ENCODE results near the gene PGAP3. TPM values are rescaled to one million over a fixed set of nuclear protein-coding genes. Genes with fewer than 3 reads are reported as not detected.
"Not testable (repeated sequence)": the region's sequence is repeated elsewhere in the genome, so short reads cannot be mapped to it uniquely, and the experiment has no call there.

The PGAP3 gene
- total RNA-seq, 2 experiments from 2014 or later: 10.5 to 13.8 TPM

GRCh38 chr17:39722965-39723848 is 35.4 kb upstream of the PGAP3 start:
- H3K27me3 Mint-ChIP-seq: no peaks in the 10 kb centered on the region
- ATAC-seq (peak; percentile 49), DNase-seq (no peak)
- H3K9me3 Mint-ChIP-seq (ENCODE audit: low read depth): no peaks in the 10 kb centered on the region
- H3K4me3 Mint-ChIP-seq: no peak overlapping the region
- no peak overlapping the region for H3K27ac Mint-ChIP-seq
- no peaks in the 10 kb centered on the region for H3K4me1 Mint-ChIP-seq
- CTCF ChIA-PET: interaction anchor here (2.2 kb wide), 1 partner anchor 101 kb away, joined by 5 read pairs; no protein-coding TSS in a partner anchor
- no peaks in the 10 kb centered on the region for H3K36me3 Mint-ChIP-seq

GRCh38 chr17:39722104-39722503 is 34.2 kb upstream of the PGAP3 start:
- Mint-ChIP-seq H3K27ac (no peak overlapping the region), H3K4me1 (no peaks in the 10 kb centered on the region), H3K27me3 (no peaks in the 10 kb centered on the region), H3K4me3 (no peak overlapping the region), H3K36me3 (no peaks in the 10 kb centered on the region), H3K9me3 (ENCODE audit: low read depth) (no peaks in the 10 kb centered on the region)
- CTCF ChIA-PET: no interaction called here
- no peak for DNase-seq
- no peak for ATAC-seq

- no peaks in the 10 kb centered on the region for H3K9me3 Mint-ChIP-seq (ENCODE audit: low read depth)
- no peaks in the 10 kb centered on the region for H3K36me3 Mint-ChIP-seq
- no peak overlapping the region for H3K27ac Mint-ChIP-seq
- H3K4me3 Mint-ChIP-seq: no peak overlapping the region
- CTCF ChIA-PET: interaction anchor here (1.5 kb wide), 1 partner anchor 10 kb away, joined by 6 read pairs; the partner anchor contains the start of gene MIEN1
- DNase-seq (no peak), ATAC-seq (no peak)
- no peaks in the 10 kb centered on the region for H3K27me3 Mint-ChIP-seq
- H3K4me1 Mint-ChIP-seq: no peaks in the 10 kb centered on the region
Observed at GRCh38 chr17:39719563-39720355, 31.9 kb upstream of the PGAP3 start.

- CTCF ChIA-PET: no interaction called here
Observed at GRCh38 chr17:39717660-39718059, 29.8 kb upstream of the PGAP3 start.

GRCh38 chr17:39716879-39717536 is 29.2 kb upstream of the PGAP3 start:
- CTCF ChIA-PET: interaction anchor here (1.2 to 2.3 kb wide), 3 partner anchors 14 to 94 kb away, joined by 3 to 6 read pairs (median 3); no protein-coding TSS in a partner anchor
- Mint-ChIP-seq H3K4me1 (no peaks in the 10 kb centered on the region), H3K27me3 (no peaks in the 10 kb centered on the region), H3K9me3 (ENCODE audit: low read depth) (no peaks in the 10 kb centered on the region), H3K27ac (no peak overlapping the region), H3K36me3 (no peaks in the 10 kb centered on the region), H3K4me3 (no peak overlapping the region)
- ATAC-seq: no peak
- DNase-seq: no peak

More at GRCh38 chr17:39717660-39718059, 29.8 kb upstream of the PGAP3 start:
- no peak overlapping the region for H3K27ac Mint-ChIP-seq
- H3K4me1 Mint-ChIP-seq: no peaks in the 10 kb centered on the region
- H3K27me3 Mint-ChIP-seq: no peaks in the 10 kb centered on the region
- H3K4me3 Mint-ChIP-seq: no peak overlapping the region
- no peaks in the 10 kb centered on the region for H3K9me3 Mint-ChIP-seq (ENCODE audit: low read depth)
- DNase-seq: no peak
- ATAC-seq: no peak
- H3K36me3 Mint-ChIP-seq: no peaks in the 10 kb centered on the region

GRCh38 chr17:39716073-39716818 is 28.4 kb upstream of the PGAP3 start:
- H3K4me3 Mint-ChIP-seq: no peak overlapping the region
- no peaks in the 10 kb centered on the region for H3K36me3 Mint-ChIP-seq
- CTCF ChIA-PET: interaction anchor here (0.8 to 2.3 kb wide), 4 partner anchors 15 to 95 kb away, joined by 3 to 6 read pairs (median 3); no protein-coding TSS in a partner anchor
- no peaks in the 10 kb centered on the region for H3K4me1 Mint-ChIP-seq
- no peak overlapping the region for H3K27ac Mint-ChIP-seq
- H3K27me3 Mint-ChIP-seq: no peaks in the 10 kb centered on the region
- no peak for DNase-seq
- ATAC-seq: no peak
- H3K9me3 Mint-ChIP-seq (ENCODE audit: low read depth): no peaks in the 10 kb centered on the region

- CTCF ChIA-PET: interaction anchor here (0.8 to 2.3 kb wide), 2 partner anchors 62 to 94 kb away, joined by 3 to 6 read pairs; no protein-coding TSS in a partner anchor
- Mint-ChIP-seq H3K4me1 (no peaks in the 10 kb centered on the region), H3K4me3 (no peak overlapping the region), H3K9me3 (ENCODE audit: low read depth) (no peaks in the 10 kb centered on the region), H3K27me3 (no peaks in the 10 kb centered on the region), H3K36me3 (no peaks in the 10 kb centered on the region), H3K27ac (no peak overlapping the region)
- DNase-seq: no peak
- no peak for ATAC-seq
Observed at GRCh38 chr17:39715375-39716072, 27.7 kb upstream of the PGAP3 start.

- Mint-ChIP-seq H3K27me3 (no peaks in the 10 kb centered on the region), H3K9me3 (ENCODE audit: low read depth) (no peaks in the 10 kb centered on the region), H3K36me3 (no peaks in the 10 kb centered on the region), H3K4me1 (no peaks in the 10 kb centered on the region), H3K4me3 (no peak overlapping the region), H3K27ac (no peak overlapping the region)
- ATAC-seq (no peak), DNase-seq (no peak)
- CTCF ChIA-PET: interaction anchor here (0.9 kb wide), 1 partner anchor 15 kb away, joined by 3 read pairs; no protein-coding TSS in a partner anchor
Observed at GRCh38 chr17:39714234-39714633, 26.4 kb upstream of the PGAP3 start.

- Mint-ChIP-seq H3K27ac (no peak overlapping the region), H3K9me3 (ENCODE audit: low read depth) (no peaks in the 10 kb centered on the region), H3K27me3 (no peaks in the 10 kb centered on the region), H3K36me3 (no peaks in the 10 kb centered on the region), H3K4me3 (no peak overlapping the region), H3K4me1 (peaks cover 8% of the 10 kb centered on the region)
- DNase-seq (no peak), ATAC-seq (no peak)
- CTCF ChIA-PET: interaction anchor here (1.5 kb wide), 1 partner anchor 19 kb away, joined by 3 read pairs; the partner anchor contains the start of gene MIEN1
Observed at GRCh38 chr17:39711851-39712250, 24.0 kb upstream of the PGAP3 start.

GRCh38 chr17:39711071-39711470 is 23.2 kb upstream of the PGAP3 start:
- not testable (repeated sequence) for H3K9me3 Mint-ChIP-seq (ENCODE audit: low read depth); H3K4me3 Mint-ChIP-seq; H3K27me3 Mint-ChIP-seq; ATAC-seq; DNase-seq; H3K36me3 Mint-ChIP-seq; H3K27ac Mint-ChIP-seq
- CTCF ChIA-PET: interaction anchor here (0.5 to 1.7 kb wide), 3 partner anchors 10 to 20 kb away, joined by 3 to 4 read pairs (median 3); no protein-coding TSS in a partner anchor
- peaks cover 11% of the 10 kb centered on the region for H3K4me1 Mint-ChIP-seq

- H3K27me3 Mint-ChIP-seq: no peaks in the 10 kb centered on the region
- peaks cover 11% of the 10 kb centered on the region for H3K4me1 Mint-ChIP-seq
- H3K36me3 Mint-ChIP-seq: no peaks in the 10 kb centered on the region
- no peaks in the 10 kb centered on the region for H3K9me3 Mint-ChIP-seq (ENCODE audit: low read depth)
- DNase-seq (no peak), ATAC-seq (no peak)
- H3K4me3 Mint-ChIP-seq: no peak overlapping the region
- no peak overlapping the region for H3K27ac Mint-ChIP-seq
- CTCF ChIA-PET: interaction anchor here (0.5 to 1.7 kb wide), 3 partner anchors 11 to 21 kb away, joined by 3 to 4 read pairs (median 3); no protein-coding TSS in a partner anchor
Observed at GRCh38 chr17:39709998-39710964, 22.4 kb upstream of the PGAP3 start.
